ENCODE measurements around the gene ZSCAN5A. TPM values are rescaled to one million over a fixed set of nuclear protein-coding genes. Genes with fewer than 3 reads are reported as not detected.

The ZSCAN5A gene
- total and polyA plus RNA-seq, 9 of the 15 experiments (the other 6 are each of a cell fraction or from before 2014, with no cell fraction given), result 5.8 to 15.3 (median 11.8) TPM

DNA sequence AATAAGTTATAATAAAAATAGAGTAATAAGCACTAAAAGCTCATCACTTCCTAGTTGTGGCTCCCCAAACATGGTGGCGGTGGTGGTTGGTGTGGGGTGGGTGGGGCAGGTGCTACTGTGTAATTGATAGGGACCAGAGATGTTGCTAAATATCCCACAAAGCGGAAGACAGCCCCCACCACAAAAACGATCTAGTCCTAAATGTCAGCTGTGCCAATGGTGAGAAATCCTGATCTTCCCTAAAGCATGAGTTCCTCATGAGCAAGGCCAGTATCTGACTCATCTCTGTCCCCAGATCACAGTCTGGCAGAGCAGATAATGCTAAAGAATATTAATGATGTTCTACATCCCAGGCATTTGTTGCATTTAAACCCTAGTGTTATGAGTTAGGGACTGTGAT lies 44.0 kb downstream of the ZSCAN5A start (continued):
- TF ChIP-seq, protein P1, sequence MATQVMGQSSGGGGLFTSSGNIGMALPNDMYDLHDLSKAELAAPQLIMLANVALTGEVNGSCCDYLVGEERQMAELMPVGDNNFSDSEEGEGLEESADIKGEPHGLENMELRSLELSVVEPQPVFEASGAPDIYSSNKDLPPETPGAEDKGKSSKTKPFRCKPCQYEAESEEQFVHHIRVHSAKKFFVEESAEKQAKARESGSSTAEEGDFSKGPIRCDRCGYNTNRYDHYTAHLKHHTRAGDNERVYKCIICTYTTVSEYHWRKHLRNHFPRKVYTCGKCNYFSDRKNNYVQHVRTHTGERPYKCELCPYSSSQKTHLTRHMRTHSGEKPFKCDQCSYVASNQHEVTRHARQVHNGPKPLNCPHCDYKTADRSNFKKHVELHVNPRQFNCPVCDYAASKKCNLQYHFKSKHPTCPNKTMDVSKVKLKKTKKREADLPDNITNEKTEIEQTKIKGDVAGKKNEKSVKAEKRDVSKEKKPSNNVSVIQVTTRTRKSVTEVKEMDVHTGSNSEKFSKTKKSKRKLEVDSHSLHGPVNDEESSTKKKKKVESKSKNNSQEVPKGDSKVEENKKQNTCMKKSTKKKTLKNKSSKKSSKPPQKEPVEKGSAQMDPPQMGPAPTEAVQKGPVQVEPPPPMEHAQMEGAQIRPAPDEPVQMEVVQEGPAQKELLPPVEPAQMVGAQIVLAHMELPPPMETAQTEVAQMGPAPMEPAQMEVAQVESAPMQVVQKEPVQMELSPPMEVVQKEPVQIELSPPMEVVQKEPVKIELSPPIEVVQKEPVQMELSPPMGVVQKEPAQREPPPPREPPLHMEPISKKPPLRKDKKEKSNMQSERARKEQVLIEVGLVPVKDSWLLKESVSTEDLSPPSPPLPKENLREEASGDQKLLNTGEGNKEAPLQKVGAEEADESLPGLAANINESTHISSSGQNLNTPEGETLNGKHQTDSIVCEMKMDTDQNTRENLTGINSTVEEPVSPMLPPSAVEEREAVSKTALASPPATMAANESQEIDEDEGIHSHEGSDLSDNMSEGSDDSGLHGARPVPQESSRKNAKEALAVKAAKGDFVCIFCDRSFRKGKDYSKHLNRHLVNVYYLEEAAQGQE (IDR thresholded peaks at IDR 0.05; ENCODE audit: borderline replicate concordance), result no peak
- TF ChIP-seq, protein P1 (CRISPR knock-in tag; IDR thresholded peaks at IDR 0.05; ENCODE audit: low read depth), result no peak
- TF ChIP-seq PURB (CRISPR knock-in tag; IDR thresholded peaks at IDR 0.05; ENCODE audit: low read depth) (no peak), RUNX1 (IDR thresholded peaks at IDR 0.05; ENCODE audit: low read depth) (no peak), THRAP3 (IDR thresholded peaks at IDR 0.05; ENCODE audit: borderline replicate concordance) (no peak), ZNF445 (CRISPR knock-in tag; IDR thresholded peaks at IDR 0.05; ENCODE audit: low read depth) (no peak), ZNF140 (CRISPR knock-in tag; IDR thresholded peaks at IDR 0.05) (no peak), NCOA6 (IDR thresholded peaks at IDR 0.05) (no peak), TAF7 (tag; IDR thresholded peaks at IDR 0.05) (no peak), ZNF12 (CRISPR knock-in tag; IDR thresholded peaks at IDR 0.05) (no peak), NR4A1 (CRISPR knock-in tag; IDR thresholded peaks at IDR 0.05) (no peak), NR4A1 (tag; IDR thresholded peaks at IDR 0.05) (no peak), BRCA1 (IDR thresholded peaks at IDR 0.05) (no peak), BRCA1 (CRISPR knock-in tag; IDR thresholded peaks at IDR 0.05) (no peak), MEF2A (IDR thresholded peaks at IDR 0.05; ENCODE audit: control insufficient read depth, low read depth, low read length) (no peak), IFI16 (CRISPR knock-in tag; IDR thresholded peaks at IDR 0.05) (no peak), ZNF282 (CRISPR knock-in tag; IDR thresholded peaks at IDR 0.05) (no peak), ZBTB7A (IDR thresholded peaks at IDR 0.05; ENCODE audit: borderline replicate concordance, control insufficient read depth, low read depth, low read length) (no peak), BCL6 (CRISPR knock-in tag; IDR thresholded peaks at IDR 0.05) (no peak), HMGN3 (IDR thresholded peaks at IDR 0.05; ENCODE audit: borderline replicate concordance, extremely low read depth, insufficient read length, low read depth, low read length) (no peak), JUND (IDR thresholded peaks at IDR 0.05; ENCODE audit: borderline replicate concordance, low read depth, low read length) (0 out of 2 replicates have a peak, but pooled peaks have one; percentile 13), JUND (tag; IDR thresholded peaks at IDR 0.05; ENCODE audit: borderline replicate concordance, low read depth, low read length) (no peak), ZNF263 (CRISPR knock-in tag; IDR thresholded peaks at IDR 0.05; ENCODE audit: borderline replicate concordance) (no peak)

All from K562 (cell line).